Epithelial cell of esophagus (primary cell): ENCODE measurements around the gene CHAF1A.
A peak's percentile ranks its signal among the peaks of the same experiment; 100 is the strongest.

Experiments used
- DNase-seq: peaks from one replicate; pipeline ENCODE4 v3.0.0; 2010; ENCODE audit warnings: low read depth
- H3K4me3 ChIP-seq: 2 replicates; pipeline ENCODE4 v1.5.1; 2011; ENCODE audit warnings: mild to moderate bottlenecking, low read length, control low read depth
- TF ChIP-seq, protein P1 (sequence below): IDR thresholded peaks from 2 replicates; pipeline ENCODE4 v1.5.1; 2011; ENCODE audit warnings: low read depth, mild to moderate bottlenecking, low read length, control low read depth, inconsistent platforms; ENCODE audit not compliant: insufficient read depth; ENCODE audit errors: missing control alignments

Gene CHAF1A

DNA sequence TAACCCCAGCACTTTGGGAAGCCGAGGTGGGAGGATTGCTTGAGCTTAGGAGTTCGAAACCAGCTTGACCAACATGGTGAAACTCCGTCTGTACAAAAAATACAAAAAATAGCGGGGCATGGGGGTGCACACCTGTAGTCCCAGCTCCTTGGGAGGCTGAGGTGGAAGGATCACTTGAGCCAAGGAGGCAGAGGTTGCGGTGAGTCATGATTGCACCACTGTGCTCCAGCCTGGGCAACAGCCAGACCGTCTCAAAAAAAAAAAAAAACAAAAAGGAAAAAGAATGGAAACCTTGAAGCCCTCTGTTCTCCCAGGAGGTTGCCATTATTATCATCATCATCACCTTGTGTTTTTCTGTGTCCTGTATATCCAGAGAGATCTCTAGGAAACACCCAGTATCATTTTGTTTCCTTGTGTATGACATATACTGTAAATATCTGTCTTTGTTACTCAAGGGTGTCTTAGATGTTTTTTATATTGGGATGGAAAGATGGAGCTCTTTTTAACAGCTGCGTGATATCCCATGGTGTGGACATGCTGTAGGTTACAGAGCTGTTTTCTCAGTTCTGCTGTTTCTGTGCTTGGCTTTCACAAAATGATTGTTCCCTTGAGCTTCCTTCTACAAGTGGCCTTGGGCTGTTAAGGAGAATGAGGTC lies 11.8 kb downstream of the CHAF1A start:
- DNase-seq = peak; percentile 48
- no peak overlapping the region for H3K4me3 ChIP-seq

DNA sequence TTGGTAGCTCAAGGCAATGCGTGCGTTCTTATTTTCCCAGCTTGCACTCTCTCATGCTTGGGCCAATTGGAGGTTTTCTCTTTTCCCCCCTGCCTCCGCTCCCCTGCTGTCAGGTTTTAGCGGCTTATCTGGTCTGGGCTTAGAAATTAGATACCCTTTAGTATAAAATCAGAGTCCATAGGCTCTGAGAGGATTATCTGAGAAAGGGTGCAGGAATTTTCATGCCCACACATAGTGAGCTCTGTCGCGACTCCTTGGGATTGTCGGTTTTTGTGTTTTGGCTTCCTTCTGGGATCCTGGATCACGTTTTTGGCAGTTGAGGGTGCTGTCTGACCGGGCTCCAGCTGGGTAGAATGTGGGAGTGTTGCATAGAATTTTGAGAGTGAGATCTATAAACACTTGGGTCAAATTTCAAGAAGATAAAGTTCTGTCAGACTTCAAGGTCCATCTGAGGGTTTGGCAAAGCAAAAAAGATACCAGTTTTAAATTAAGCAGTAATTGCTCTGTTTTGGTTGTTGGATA lies 12.4 kb downstream of the CHAF1A start:
- no peak for DNase-seq
- H3K4me3 ChIP-seq = no peak overlapping the region
- TF ChIP-seq, protein P1, sequence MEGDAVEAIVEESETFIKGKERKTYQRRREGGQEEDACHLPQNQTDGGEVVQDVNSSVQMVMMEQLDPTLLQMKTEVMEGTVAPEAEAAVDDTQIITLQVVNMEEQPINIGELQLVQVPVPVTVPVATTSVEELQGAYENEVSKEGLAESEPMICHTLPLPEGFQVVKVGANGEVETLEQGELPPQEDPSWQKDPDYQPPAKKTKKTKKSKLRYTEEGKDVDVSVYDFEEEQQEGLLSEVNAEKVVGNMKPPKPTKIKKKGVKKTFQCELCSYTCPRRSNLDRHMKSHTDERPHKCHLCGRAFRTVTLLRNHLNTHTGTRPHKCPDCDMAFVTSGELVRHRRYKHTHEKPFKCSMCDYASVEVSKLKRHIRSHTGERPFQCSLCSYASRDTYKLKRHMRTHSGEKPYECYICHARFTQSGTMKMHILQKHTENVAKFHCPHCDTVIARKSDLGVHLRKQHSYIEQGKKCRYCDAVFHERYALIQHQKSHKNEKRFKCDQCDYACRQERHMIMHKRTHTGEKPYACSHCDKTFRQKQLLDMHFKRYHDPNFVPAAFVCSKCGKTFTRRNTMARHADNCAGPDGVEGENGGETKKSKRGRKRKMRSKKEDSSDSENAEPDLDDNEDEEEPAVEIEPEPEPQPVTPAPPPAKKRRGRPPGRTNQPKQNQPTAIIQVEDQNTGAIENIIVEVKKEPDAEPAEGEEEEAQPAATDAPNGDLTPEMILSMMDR = no peak

More for the DNA sequence above, 11.8 kb downstream of the CHAF1A start:
- TF ChIP-seq, protein P1 = no peak

DNA sequence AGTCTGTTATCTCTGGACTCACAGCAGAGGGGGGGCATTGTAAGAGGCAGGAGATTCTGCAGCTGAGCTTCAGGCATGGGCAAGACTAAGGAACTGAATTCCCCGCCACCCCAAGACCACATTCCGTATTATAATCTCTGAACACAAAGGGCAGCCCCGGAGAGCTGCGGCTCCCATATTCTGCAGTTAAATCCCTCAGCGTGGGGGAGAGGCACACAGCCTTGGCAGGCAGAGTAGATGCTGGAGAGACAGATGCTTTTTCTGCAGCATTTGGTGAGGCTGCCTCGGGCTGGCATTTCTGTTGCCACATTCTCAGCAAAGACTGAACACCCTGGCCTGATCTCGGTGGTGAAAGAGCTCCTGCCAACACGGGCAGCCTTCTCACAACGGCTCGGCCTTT lies 12.9 kb downstream of the CHAF1A start:
- H3K4me3 ChIP-seq = no peak overlapping the region
- TF ChIP-seq, protein P1 = no peak
- no peak for DNase-seq

DNA sequence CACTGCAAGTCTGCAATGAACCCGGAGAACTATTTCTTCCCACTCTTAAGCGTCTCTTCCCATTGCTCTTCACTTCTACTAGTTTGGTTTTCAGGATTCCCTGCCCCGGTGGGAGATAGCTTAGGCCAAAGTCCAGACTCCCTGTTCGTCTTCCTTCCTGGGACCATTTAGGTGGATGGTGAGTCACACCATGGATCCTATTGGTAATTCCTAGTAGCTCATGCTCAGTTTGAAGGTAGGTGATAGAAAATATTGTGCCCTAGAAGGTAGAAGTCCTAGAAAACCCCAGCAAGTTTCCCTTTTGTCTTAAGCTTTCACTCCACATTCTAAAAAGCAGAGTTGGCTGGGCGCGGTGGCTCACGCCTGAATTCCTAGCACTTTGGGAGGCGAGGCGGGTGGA lies 13.8 kb downstream of the CHAF1A start:
- TF ChIP-seq, protein P1 = no peak
- no peak overlapping the region for H3K4me3 ChIP-seq
- no peak for DNase-seq

DNA sequence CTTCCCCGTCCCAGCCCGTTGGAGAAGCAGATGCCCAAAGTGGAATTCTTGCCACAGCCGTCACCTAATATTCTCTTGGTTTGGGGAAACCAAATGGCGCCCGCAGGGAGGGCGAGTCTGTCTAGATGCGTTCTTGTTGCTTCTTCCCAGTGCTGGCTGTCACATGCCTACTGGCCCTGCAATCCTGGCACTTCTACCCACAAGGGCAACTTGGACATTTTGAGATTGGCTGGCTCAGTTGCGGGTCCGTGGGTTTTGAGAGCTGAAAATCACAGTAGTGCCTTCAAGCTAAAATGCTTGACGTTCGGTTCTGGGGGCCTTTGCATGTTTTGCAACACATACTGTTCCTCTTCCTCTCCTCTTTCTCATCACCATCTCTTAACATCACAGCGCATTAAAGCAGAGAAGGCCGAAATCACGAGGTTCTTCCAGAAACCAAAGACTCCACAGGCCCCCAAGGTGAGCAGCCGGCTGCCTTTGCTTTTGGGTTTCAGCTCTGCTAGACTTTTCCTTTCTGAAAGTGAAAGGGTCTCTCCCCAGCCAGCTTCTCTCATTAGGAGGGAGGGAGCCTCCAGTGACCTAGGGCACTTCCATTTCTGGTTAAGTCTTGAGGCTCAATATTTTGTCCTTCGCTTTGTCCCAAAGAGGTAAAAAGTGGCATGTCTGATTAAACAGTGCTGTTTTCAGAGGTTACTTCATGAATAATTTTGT lies 21.1 kb downstream of the CHAF1A start:
- DNase-seq = no peak
- TF ChIP-seq, protein P1 = no peak

DNA sequence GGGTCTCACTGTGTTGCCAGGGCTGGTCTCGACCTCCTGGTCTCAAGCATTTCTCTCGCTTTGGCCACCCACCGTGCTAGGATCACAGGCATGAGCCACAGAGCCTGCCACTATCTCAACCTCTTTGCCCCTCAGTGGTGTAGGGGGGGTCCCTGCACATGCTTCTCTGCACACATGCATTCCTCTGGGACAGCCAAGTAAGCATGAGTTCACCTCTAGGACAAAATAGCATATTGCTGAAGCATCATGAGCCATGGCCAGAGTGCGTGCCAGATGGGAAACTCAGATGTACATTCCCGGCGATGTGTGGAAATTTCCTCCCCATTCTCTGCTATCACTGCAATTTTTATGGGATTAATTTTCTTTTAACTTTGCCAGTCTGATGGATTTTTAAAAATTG lies 23.1 kb downstream of the CHAF1A start:
- no peak overlapping the region for H3K4me3 ChIP-seq

More for the DNA sequence above, 21.1 kb downstream of the CHAF1A start:
- H3K4me3 ChIP-seq = no peak overlapping the region

More for the DNA sequence above, 23.1 kb downstream of the CHAF1A start:
- TF ChIP-seq, protein P1 = no peak
- DNase-seq = no peak
